ENCODE data around the gene ADGRG3. TPM values are rescaled to one million over a fixed set of nuclear protein-coding genes. Genes with fewer than 3 reads are reported as not detected.

Gene ADGRG3
- total and polyA plus RNA-seq, 2 of the 13 experiments (the other 11 are each of a cell fraction or from before 2014, with no cell fraction given) = 2.7 to 11.8 TPM

DNA sequence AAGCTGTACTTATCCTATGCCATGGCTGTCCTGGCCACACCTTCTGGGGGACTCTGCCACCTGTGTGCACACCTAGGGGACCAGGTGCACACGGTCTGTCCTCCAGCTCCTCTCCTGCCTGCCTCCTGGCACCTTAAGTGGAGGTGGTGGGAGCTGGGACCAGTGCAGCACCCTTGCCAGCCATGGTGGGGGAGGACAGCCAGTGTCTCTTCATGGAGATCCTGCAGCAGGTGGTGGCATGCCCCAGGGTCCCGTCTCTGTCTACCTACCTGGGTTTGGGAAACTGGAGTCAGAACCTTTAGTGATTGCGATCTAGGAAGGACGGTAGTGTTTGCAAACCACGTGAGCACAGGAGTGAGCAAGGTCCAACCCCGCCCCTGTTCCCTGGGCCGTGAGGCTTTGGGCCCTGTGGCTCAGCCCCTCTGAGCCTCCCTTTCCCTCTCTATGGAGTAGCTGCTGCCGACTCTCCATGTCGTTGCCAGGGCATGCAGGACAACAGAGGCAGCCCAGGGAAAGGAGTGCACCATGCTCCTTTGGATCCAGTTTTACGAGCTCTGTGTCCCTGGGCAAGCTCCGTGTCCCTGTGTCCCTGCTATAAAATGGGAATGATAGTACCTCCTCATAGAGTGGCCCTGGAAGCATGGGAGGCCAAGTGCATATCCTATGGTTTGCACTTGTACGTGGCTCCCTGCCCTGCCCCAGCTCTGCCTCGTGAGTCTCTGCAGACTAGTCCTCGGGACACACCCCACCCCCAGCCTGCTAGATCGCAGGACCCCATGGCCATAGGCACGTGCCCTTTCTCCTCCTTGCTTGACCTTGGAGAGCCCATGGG is 32.6 kb upstream of the ADGRG3 start (continued):
- TF ChIP-seq, protein P1, sequence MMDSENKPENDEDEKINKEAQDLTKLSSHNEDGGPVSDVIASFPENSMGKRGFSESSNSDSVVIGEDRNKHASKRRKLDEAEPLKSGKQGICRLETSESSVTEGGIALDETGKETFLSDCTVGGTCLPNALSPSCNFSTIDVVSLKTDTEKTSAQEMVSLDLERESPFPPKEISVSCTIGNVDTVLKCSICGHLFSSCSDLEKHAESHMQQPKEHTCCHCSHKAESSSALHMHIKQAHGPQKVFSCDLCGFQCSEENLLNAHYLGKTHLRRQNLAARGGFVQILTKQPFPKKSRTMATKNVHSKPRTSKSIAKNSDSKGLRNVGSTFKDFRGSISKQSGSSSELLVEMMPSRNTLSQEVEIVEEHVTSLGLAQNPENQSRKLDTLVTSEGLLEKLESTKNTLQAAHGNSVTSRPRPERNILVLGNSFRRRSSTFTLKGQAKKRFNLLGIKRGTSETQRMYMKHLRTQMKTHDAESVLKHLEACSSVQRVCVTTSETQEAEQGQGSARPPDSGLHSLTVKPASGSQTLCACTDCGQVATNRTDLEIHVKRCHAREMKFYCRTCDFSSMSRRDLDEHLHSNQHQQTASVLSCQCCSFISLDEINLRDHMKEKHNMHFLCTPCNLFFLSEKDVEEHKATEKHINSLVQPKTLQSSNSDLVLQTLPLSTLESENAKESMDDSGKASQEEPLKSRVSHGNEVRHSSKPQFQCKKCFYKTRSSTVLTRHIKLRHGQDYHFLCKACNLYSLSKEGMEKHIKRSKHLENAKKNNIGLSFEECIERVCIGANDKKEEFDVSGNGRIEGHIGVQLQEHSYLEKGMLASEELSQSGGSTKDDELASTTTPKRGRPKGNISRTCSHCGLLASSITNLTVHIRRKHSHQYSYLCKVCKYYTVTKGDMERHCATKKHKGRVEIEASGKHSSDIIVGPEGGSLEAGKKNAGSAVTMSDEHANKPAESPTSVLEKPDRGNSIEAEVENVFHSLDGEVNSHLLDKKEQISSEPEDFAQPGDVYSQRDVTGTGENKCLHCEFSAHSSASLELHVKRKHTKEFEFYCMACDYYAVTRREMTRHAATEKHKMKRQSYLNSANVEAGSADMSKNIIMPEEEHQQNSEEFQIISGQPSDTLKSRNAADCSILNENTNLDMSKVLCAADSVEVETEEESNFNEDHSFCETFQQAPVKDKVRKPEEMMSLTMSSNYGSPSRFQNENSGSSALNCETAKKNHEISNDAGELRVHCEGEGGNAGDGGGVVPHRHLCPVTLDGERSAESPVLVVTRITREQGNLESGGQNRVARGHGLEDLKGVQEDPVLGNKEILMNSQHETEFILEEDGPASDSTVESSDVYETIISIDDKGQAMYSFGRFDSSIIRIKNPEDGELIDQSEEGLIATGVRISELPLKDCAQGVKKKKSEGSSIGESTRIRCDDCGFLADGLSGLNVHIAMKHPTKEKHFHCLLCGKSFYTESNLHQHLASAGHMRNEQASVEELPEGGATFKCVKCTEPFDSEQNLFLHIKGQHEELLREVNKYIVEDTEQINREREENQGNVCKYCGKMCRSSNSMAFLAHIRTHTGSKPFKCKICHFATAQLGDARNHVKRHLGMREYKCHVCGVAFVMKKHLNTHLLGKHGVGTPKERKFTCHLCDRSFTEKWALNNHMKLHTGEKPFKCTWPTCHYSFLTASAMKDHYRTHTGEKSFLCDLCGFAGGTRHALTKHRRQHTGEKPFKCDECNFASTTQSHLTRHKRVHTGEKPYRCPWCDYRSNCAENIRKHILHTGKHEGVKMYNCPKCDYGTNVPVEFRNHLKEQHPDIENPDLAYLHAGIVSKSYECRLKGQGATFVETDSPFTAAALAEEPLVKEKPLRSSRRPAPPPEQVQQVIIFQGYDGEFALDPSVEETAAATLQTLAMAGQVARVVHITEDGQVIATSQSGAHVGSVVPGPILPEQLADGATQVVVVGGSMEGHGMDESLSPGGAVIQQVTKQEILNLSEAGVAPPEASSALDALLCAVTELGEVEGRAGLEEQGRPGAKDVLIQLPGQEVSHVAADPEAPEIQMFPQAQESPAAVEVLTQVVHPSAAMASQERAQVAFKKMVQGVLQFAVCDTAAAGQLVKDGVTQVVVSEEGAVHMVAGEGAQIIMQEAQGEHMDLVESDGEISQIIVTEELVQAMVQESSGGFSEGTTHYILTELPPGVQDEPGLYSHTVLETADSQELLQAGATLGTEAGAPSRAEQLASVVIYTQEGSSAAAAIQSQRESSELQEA (CRISPR knock-in tag; IDR thresholded peaks at IDR 0.05; ENCODE audit: not compliant biosample characterization) = no peak
- TF ChIP-seq ZBTB42 (CRISPR knock-in tag; IDR thresholded peaks at IDR 0.05) = 0 out of 2 replicates have a peak, but pooled peaks have one; percentile 7
- TF ChIP-seq ZNF17 (CRISPR knock-in tag; IDR thresholded peaks at IDR 0.05) = no peak
- no peak for TF ChIP-seq ZNF121 (CRISPR knock-in tag; IDR thresholded peaks at IDR 0.05)
- peak; percentile 17; the same call in 1 of the 2 replicates for TF ChIP-seq GABPB1 (CRISPR knock-in tag; IDR thresholded peaks at IDR 0.05)
- TF ChIP-seq ZMYM3 (CRISPR knock-in tag; IDR thresholded peaks at IDR 0.05) = peak; percentile 85
- no peak for TF ChIP-seq ZNF83 (CRISPR knock-in tag; IDR thresholded peaks at IDR 0.05; ENCODE audit: borderline replicate concordance)
- TF ChIP-seq TGIF2 (CRISPR knock-in tag; IDR thresholded peaks at IDR 0.05) = 0 out of 2 replicates have a peak, but pooled peaks have one; percentile 26
- TF ChIP-seq, protein P2, sequence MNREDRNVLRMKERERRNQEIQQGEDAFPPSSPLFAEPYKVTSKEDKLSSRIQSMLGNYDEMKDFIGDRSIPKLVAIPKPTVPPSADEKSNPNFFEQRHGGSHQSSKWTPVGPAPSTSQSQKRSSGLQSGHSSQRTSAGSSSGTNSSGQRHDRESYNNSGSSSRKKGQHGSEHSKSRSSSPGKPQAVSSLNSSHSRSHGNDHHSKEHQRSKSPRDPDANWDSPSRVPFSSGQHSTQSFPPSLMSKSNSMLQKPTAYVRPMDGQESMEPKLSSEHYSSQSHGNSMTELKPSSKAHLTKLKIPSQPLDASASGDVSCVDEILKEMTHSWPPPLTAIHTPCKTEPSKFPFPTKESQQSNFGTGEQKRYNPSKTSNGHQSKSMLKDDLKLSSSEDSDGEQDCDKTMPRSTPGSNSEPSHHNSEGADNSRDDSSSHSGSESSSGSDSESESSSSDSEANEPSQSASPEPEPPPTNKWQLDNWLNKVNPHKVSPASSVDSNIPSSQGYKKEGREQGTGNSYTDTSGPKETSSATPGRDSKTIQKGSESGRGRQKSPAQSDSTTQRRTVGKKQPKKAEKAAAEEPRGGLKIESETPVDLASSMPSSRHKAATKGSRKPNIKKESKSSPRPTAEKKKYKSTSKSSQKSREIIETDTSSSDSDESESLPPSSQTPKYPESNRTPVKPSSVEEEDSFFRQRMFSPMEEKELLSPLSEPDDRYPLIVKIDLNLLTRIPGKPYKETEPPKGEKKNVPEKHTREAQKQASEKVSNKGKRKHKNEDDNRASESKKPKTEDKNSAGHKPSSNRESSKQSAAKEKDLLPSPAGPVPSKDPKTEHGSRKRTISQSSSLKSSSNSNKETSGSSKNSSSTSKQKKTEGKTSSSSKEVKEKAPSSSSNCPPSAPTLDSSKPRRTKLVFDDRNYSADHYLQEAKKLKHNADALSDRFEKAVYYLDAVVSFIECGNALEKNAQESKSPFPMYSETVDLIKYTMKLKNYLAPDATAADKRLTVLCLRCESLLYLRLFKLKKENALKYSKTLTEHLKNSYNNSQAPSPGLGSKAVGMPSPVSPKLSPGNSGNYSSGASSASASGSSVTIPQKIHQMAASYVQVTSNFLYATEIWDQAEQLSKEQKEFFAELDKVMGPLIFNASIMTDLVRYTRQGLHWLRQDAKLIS (CRISPR knock-in tag; IDR thresholded peaks at IDR 0.05) = no peak
- TF ChIP-seq ZNF34 (CRISPR knock-in tag; IDR thresholded peaks at IDR 0.05; ENCODE audit: borderline replicate concordance) = no peak
- TF ChIP-seq KLF6 (CRISPR knock-in tag; IDR thresholded peaks at IDR 0.05) = no peak
- TF ChIP-seq MLLT10 (CRISPR knock-in tag; IDR thresholded peaks at IDR 0.05) = no peak
- no peak for TF ChIP-seq ZNF207 (IDR thresholded peaks at IDR 0.05; ENCODE audit: borderline replicate concordance)
- TF ChIP-seq ZZZ3 (CRISPR knock-in tag; IDR thresholded peaks at IDR 0.05; ENCODE audit: borderline replicate concordance) = no peak
- no peak for TF ChIP-seq SIX1 (CRISPR knock-in tag; IDR thresholded peaks at IDR 0.05; ENCODE audit: borderline replicate concordance)
- TF ChIP-seq ZNF292 (CRISPR knock-in tag; IDR thresholded peaks at IDR 0.05; ENCODE audit: borderline replicate concordance, low read depth) = peak; percentile 69; the same call in 1 of the 2 replicates
- no peak; the same call in 1 of the 2 replicates for TF ChIP-seq RAD21 (CRISPR knock-in tag; IDR thresholded peaks at IDR 0.05)

Data from HepG2 (cell line).